Heart right ventricle (tissue), 16 donors: ENCODE results near the gene IZUMO1R. TPM values are rescaled to one million over a fixed set of nuclear protein-coding genes. Genes with fewer than 3 reads are reported as not detected.

Experiments used
- ATAC-seq, 8 donors: fragments of 200-7000 bp; cut with Tn5 transposase; one replicate each; pipeline ENCODE4 v1.9.1; 2020; ENCODE audit warnings: mild to moderate bottlenecking in 8 of 8, moderate library complexity in 8 of 8, moderate number of reproducible peaks in 1 of 8
- DNase-seq, 2 donors: peaks; one replicate each; pipeline ENCODE4 v3.0.0-alpha.2; 2020
- H3K27ac ChIP-seq, 10 donors: fragments of 200-600 bp; sonication (generic) in 2 of 10; one replicate each; pipeline versions ENCODE4 v1.5.0 to v1.8.0; 2020 to 2022; ENCODE audit warnings: mild to moderate bottlenecking in 3 of 10
- H3K27me3 ChIP-seq, 7 donors: fragments of 200-600 bp; one replicate each; pipeline ENCODE4 v1.8.0; 2021 to 2022; ENCODE audit warnings: mild to moderate bottlenecking in 2 of 7
- H3K36me3 ChIP-seq, 9 donors: fragments of 200-600 bp; sonication (generic) in 1 of 9; one replicate each; pipeline versions ENCODE4 v1.5.0 to v1.8.0; 2020 to 2022; ENCODE audit warnings: mild to moderate bottlenecking in 2 of 9
- H3K4me1 ChIP-seq, 9 donors: fragments of 200-600 bp; sonication (generic) in 1 of 9; one replicate each; pipeline versions ENCODE4 v1.5.0 to v1.8.0; 2020 to 2022; ENCODE audit warnings: mild to moderate bottlenecking in 4 of 9
- H3K4me3 ChIP-seq, 10 donors: fragments of 200-600 bp; sonication (generic) in 2 of 10; one replicate each; pipeline versions ENCODE4 v1.5.0 to v1.8.0; 2020 to 2022; ENCODE audit warnings: mild to moderate bottlenecking in 7 of 10, moderate library complexity in 2 of 10
- H3K9me3 ChIP-seq, 11 donors: fragments of 200-600 bp in 10 of 11; sonication (generic) in 2 of 11; one replicate each; pipeline versions ENCODE4 v1.5.0 to v1.8.0; 2013 to 2022; ENCODE audit warnings: mild to moderate bottlenecking in 2 of 11, control low read depth in 1 of 11, moderate library complexity in 1 of 11
- WGBS, 2 donors: extraction: QIAGEN DNeasy Blood & Tissue Kit; methylation state at CpG; one replicate each; pipeline ENCODE4 v1.1.7; 2013; ENCODE audit warnings: inconsistent platforms in 1 of 2; 5-methylcytosine and 5-hydroxymethylcytosine counted together
- intact Hi-C, 10 donors: fragments of 100-400 bp; cut with DNase I; formaldehyde crosslinking; loops; one replicate each; pipeline versions ENCODE4 v1.11.1 to v1.14.2; 2022
- polyA plus RNA-seq, 2 donors: library from polyadenylated mRNA; stranded (reverse); fragments of 200-250 nt; gene quantifications; one replicate each; pipeline ENCODE4 v1.2.3, GENCODE V29; 2013
- total RNA-seq, 10 donors: library from RNA; stranded (reverse); fragmentation: NEBNext Ultra II Directional in 3 of 10; extraction: Animal tissue kit (Norgen Biotek cat#: 25700) in 3 of 10; gene quantifications; one replicate each; pipeline versions ENCODE4 v1.2.1 to v1.2.4, GENCODE V29; 2021 to 2023
- TF ChIP-seq, protein P1 (sequence below), 9 donors: fragments of 200-600 bp; sonication (generic) in 2 of 9; IDR thresholded peaks; one replicate each; pipeline versions ENCODE4 v1.5.0 to v1.8.0; 2021 to 2022; ENCODE audit warnings: antibody characterized with exemption in 9 of 9, mild to moderate bottlenecking in 5 of 9, moderate library complexity in 1 of 9
- donor health status: Arrhythmogenic right ventricular cardiomyopathy.
- donor health status: ischemic (EF 13 %, LVEDD 7.1; RV severe dilation, severe dysfunction).
- donor health status: healthy with polysubstance abuse.
- donor health status: DM: no; HTN: yes; CAD: no.
- donor health status: DM: no; HTN: no; CAD: no.
- donor health status: ischemic (EF 25% LVEDD 6.9; RV normal size, moderate dysfunction).
- donor health status: ischemic (EF 25% LVEDD 5.7; RV mildly dilated, moderate dysfunction).
- donor health status: healthy.
- donor health status: DM: yes; HTN: yes; CAD: no.
- donor health status: Ischemic cardiomyopathy.
- donor health status: ischemic (EF 35%, LVEDD 5.7; RV mildly dilated, moderate dysfunction).
- donor health status: nonischemic (EF 11% LVEDD 7.7; RV severe dilation, severe dysfunction).
- donor health status: DM: yes; HTN: yes; CAD: no.
- donor health status: PGD.
- donor health status: ischemic (EF 29% LVEDD 5.4; RV normal size, mild dysfunction).
- donor health status: nonischemic (EF 23%, LVEDD 6.1; RV moderate dilation, normal function).

Gene IZUMO1R
- total and polyA plus RNA-seq, 12 donors: not detected

DNA sequence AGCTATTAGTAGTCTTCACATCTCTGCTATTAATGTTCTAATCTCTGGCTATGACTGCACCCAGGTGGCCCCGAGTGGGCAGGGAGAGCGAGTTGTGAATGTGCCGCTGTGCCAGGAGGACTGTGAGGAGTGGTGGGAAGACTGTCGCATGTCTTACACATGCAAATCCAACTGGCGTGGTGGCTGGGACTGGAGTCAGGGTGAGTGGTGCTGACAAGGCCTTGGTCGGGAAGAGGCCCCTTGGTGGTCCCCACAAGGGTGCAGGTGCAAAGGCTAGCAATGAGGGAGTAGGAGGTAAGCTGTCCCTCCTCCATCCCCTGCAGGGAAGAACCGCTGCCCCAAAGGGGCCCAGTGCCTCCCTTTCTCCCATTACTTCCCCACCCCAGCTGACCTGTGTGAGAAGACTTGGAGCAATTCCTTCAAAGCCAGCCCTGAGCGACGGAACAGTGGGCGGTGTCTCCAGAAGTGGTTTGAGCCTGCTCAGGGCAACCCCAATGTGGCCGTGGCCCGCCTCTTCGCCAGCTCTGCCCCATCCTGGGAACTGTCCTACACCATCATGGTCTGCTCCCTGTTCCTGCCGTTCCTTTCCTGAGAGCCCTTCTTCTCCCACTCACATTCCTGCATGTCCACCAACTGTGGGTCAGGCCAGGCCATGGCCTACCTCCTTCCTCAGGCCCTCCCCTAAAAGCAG is 2.9 kb downstream of the IZUMO1R start:
- no peak for DNase-seq
- no peak for ATAC-seq
- Histone ChIP-seq H3K27me3 (no peaks in the 10 kb centered on the region), H3K9me3 (no peaks in the 10 kb centered on the region), H3K4me3 (no peak overlapping the region), H3K36me3 (no peaks in the 10 kb centered on the region), H3K27ac (no peak overlapping the region), H3K4me1 (peaks cover 0 to 17% (median 7%) of the 10 kb centered on the region in 9 donors)
- 92% methylated on average over 14 of the region's 14 CpGs for WGBS, 2 donors
- TF ChIP-seq, protein P1, sequence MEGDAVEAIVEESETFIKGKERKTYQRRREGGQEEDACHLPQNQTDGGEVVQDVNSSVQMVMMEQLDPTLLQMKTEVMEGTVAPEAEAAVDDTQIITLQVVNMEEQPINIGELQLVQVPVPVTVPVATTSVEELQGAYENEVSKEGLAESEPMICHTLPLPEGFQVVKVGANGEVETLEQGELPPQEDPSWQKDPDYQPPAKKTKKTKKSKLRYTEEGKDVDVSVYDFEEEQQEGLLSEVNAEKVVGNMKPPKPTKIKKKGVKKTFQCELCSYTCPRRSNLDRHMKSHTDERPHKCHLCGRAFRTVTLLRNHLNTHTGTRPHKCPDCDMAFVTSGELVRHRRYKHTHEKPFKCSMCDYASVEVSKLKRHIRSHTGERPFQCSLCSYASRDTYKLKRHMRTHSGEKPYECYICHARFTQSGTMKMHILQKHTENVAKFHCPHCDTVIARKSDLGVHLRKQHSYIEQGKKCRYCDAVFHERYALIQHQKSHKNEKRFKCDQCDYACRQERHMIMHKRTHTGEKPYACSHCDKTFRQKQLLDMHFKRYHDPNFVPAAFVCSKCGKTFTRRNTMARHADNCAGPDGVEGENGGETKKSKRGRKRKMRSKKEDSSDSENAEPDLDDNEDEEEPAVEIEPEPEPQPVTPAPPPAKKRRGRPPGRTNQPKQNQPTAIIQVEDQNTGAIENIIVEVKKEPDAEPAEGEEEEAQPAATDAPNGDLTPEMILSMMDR (IDR thresholded peaks at IDR 0.05): no peak
- intact Hi-C loops: no loop called here

DNA sequence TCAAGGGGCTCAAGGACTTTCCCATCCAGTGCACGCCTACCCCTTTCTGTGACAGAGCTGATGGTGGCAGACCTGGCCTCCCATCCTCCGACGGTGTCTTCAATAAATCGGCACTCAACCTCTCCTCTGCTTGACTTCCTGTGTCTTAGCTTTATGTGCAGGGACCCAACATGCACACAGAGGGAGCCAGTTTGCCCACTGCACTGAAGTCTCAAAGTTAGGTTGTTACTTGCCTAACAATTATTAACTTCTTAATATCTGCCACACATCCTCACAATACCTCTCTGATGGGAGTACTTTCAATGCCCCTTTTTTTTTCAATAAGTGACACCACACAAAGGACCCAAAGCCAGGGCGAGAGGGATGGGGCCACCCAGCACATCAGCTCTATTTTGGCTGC is 3.6 kb downstream of the IZUMO1R start:
- H3K36me3 ChIP-seq: no peaks in the 10 kb centered on the region
- DNase-seq (no peak), ATAC-seq (no peak)
- intact Hi-C loops: no loop called here
- H3K4me1 ChIP-seq: peaks cover 0 to 17% (median 7%) of the 10 kb centered on the region in 9 donors
- TF ChIP-seq, protein P1 (IDR thresholded peaks at IDR 0.05): no peak
- H3K27me3 ChIP-seq: no peaks in the 10 kb centered on the region
- 87% methylated on average over 5 of the region's 5 CpGs for WGBS, 2 donors
- no peak overlapping the region for H3K27ac ChIP-seq
- no peak overlapping the region for H3K4me3 ChIP-seq
- H3K9me3 ChIP-seq: no peaks in the 10 kb centered on the region

DNA sequence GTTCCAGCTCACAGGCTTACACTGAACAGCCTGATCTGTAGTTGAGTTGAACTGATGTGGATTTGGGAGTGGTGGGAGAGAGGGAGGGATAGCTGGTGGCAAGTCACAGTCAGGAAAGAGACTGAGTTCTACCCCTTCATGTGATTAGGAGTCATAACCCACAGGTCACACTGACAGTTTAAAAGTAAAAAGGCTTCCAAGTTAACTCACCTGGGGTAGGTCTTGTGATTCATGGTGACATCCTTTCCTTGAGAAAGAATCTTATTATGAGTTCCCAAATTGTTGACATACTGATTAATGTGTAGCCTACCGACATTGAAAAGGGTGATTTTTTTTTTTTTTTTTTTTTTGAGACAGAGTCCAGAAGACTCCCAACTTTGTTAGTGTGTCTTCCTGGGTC is 5.4 kb downstream of the IZUMO1R start:
- 58 to 66% methylated on average over 1 of the region's 1 CpG for WGBS, 2 donors

DNA sequence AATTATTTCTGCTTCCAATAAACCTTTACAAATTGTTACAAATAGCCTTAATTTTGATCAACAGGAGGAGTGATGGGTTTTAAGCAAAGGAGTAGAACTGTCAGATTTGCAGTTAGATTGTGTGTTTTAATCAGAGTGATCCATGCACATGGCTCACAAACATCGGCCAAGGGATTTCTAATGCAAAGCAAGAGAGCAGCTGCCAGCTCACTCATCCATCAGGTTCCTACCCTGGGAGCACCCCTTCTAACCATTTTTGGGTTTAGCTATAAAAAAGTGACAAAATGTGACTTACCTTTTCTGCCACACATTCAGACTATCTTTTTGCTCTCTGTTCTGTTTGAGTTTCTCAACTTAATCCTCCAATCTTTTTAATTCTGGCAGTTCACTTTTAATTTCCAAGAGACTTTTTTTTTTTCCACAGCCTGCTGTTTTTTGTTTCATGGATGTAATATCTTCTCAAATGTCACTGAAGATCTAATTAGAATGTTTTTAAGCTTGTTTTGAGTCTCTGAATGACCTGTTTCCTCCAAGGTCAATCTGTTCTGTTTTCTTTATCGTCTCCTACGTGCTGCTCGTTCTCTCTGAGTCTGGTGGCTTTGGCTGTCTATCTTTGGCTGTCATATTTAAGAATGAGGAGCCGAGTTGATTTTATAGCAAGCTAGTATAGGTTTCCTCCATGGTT is 6.0 kb downstream of the IZUMO1R start:
- no peak for ATAC-seq
- Histone ChIP-seq H3K27me3 (no peaks in the 10 kb centered on the region), H3K4me3 (no peak overlapping the region), H3K4me1 (peaks cover 0 to 7% (median 0%) of the 10 kb centered on the region in 9 donors), H3K36me3 (no peaks in the 10 kb centered on the region), H3K9me3 (no peaks in the 10 kb centered on the region), H3K27ac (no peak overlapping the region)
- intact Hi-C loops: no loop called here
- WGBS, 2 donors: 40 to 42% methylated on average over 5 of the region's 5 CpGs
- TF ChIP-seq, protein P1 (IDR thresholded peaks at IDR 0.05): no peak
- no peak for DNase-seq

More for the DNA sequence above, 5.4 kb downstream of the IZUMO1R start:
- no peak overlapping the region for H3K27ac ChIP-seq
- intact Hi-C loops: no loop called here
- no peak overlapping the region for H3K4me3 ChIP-seq
- H3K9me3 ChIP-seq: no peaks in the 10 kb centered on the region
- H3K36me3 ChIP-seq: no peaks in the 10 kb centered on the region
- no peak for DNase-seq
- TF ChIP-seq, protein P1 (IDR thresholded peaks at IDR 0.05): no peak
- H3K27me3 ChIP-seq: no peaks in the 10 kb centered on the region
- H3K4me1 ChIP-seq: peaks cover 0 to 12% (median 2%) of the 10 kb centered on the region in 9 donors
- no peak for ATAC-seq
